SK-N-SH (cell line): ENCODE measurements around the gene SEL1L2.

ENCODE experiments used
- EP300 ChIP-seq, 2 experiments: IDR thresholded peaks; 2 replicates each; pipeline versions ENCODE4 v1.4.0 to v1.6.1; 2012; ENCODE audit warnings: borderline replicate concordance in 1 of 2, low read depth in 1 of 2, low read length in 1 of 2
- MXI1 ChIP-seq: IDR thresholded peaks from 2 replicates; pipeline ENCODE4 v1.6.1; 2012; ENCODE audit warnings: mild to moderate bottlenecking, low read depth, low read length, improper control_type of control experiment
- RXRA ChIP-seq: IDR thresholded peaks from 2 replicates; pipeline ENCODE4 v1.4.0; 2012; ENCODE audit warnings: low read depth, mild to moderate bottlenecking, borderline replicate concordance
- SIN3A ChIP-seq: IDR thresholded peaks from 2 replicates; pipeline ENCODE4 v1.6.1; 2012; ENCODE audit warnings: low read depth, mild to moderate bottlenecking, low read length, moderate library complexity, borderline replicate concordance
- TCF12 ChIP-seq: IDR thresholded peaks from 2 replicates; pipeline ENCODE4 v1.4.0; 2012
- YY1 ChIP-seq: IDR thresholded peaks from 2 replicates; pipeline ENCODE4 v1.4.0; 2012; ENCODE audit warnings: low read depth, mild to moderate bottlenecking

- TF ChIP-seq YY1 (no peak), TCF12 (no peak), EP300 (IDR thresholded peaks at IDR 0.05; ENCODE audit: borderline replicate concordance in 1 of 2, low read depth in 1 of 2, low read length in 1 of 2) (no peak), MXI1 (no peak), RXRA (no peak), SIN3A (no peak)
Observed at GRCh38 chr20:13844296-13844695, 146.1 kb downstream of the SEL1L2 start.
